Stimulated activated CD8-positive, alpha-beta memory T cell treated with anti-CD3 and anti-CD28 coated beads, Interleukin-7, amount 100 ng/mL, for 1 hour (primary cell): ENCODE results near the gene AKAP8L.
"Not testable (repeated sequence)": the region's sequence is repeated elsewhere in the genome, so short reads cannot be mapped to it uniquely, and the experiment has no call there.

Source experiments
- DNase-seq, 2 donors: peaks; one replicate each; pipeline ENCODE4 v3.0.0-alpha.2; 2020; ENCODE audit warnings: low read depth in 2 of 2

The AKAP8L gene

DNA sequence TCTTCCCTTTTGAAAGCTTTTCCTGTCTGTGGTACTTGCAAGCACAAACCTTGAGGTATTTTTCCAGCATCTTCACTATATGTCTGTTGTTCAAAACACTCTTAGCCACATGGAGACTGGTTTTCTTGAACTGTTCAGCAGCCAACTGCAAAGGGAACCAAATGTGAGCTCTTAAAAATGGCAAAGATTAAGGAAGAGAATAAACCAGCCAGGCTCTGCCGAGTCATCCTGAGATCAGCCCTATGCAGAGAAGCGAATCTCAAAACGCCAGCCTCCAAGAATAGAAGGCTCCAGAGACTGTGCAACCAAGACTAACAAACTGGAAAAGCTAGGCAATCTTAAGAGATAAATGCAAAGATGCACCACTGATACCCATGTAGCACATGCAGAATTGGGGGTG is 59.9 kb downstream of the AKAP8L start:
- no peak for DNase-seq

DNA sequence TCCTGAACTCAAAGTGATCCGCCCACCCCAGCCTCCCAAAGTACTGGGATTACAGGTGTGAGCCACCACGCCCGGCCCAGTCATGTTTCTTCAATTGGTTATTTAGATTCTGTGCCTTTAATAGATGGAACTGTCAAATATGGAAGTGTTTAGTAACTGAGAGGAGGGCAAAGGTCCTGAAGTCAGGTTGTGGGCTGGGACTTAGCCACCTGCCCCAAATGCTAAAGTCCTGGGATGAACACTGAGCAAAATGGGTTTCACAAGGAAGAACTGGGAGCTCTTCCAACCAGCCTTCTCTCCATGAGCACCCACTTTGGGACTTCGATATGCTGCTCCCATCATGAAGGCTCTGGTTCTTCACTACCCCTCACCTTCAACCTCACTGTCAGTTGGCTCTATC is 60.9 kb downstream of the AKAP8L start:
- no peak for DNase-seq

DNA sequence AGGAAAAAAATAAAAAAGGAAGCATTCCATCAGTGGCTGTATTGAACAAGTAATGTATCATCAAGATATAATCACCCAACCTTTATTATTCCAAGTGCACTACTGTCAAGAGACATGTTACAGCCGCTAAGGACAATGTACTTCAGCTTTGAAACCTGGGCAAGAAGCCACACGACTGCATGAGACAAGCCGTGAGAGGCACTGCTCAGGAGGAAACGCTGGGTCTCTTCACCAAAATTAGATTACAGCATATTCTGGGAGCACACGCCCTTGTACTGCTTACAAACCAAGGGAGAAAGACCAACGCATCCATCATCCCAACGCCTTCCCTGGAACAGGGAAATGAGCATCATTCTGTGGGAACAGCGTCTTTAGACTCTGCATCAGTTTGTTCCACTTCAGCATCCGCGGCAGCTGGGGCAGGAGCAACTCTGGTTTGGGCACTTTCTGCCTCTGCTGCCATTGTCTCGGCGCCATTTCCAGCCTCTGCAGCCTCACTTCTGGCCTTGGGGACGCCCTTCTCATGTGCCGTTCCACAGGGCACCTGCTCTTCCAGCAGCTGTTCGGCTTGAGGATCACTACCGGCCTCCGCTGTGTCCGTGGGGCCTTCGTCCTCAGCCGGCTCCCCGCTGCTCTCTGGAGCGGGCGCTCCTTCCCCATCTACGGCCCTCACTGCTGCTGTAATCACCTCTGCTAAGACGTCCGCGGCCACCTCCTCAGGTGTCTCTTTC is 64.1 kb downstream of the AKAP8L start:
- no peak for DNase-seq

DNA sequence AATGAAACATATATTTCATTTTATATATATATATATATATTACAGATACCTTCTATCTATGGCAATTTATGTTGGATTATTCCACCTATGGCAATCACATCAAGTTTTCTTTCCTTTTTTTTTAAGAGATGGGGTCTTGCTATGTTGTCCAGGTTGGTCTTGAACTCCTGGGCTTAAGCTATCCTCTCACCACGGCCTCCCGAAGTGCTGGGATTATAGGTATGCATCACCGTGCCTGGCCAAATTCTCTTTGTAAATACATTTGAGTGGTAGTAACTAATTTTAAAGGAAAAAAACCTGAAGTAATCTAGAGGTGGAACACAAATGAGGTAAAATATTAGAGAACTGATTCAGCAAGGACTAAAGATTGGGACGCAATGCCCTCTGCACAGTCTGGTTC is 64.9 kb downstream of the AKAP8L start:
- no peak for DNase-seq

DNA sequence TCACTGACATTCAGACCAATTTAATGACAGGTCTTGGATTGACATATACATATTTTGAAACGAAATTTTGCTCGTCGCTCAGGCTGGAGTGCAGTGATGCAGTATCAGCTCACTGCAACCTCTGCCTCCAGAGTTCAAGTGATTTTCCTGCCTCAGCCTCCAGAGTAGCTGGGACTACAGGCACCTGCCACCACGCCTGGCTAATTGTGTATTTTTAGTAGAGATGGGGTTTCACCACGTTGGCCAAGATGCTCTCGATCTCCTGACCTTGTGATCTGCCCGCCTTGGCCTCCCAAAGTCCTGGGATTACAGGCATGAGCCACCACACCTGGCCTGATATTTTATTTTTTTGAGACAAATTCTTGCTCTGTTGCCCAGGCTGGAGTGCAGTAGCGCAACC is 66.3 kb downstream of the AKAP8L start:
- not testable (repeated sequence) for DNase-seq

DNA sequence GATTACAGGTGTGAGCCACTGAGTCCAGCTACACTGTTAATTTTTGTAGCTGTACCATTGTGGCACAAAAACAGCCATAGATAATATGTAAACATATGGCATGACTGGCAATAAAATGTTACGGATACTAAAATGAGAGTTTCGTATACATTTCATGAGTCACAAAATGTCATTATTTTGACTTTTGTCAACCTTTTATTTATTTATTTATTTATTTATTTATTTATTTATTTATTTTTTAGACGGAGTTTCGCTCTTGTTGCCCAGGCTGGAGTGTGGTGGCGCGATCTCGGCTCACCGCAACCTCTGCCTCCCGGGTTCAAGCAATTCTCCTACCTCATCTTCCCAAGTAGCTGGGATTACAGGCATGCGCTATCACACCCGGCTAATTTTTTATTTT is 77.5 kb downstream of the AKAP8L start:
- not testable (repeated sequence) for DNase-seq

DNA sequence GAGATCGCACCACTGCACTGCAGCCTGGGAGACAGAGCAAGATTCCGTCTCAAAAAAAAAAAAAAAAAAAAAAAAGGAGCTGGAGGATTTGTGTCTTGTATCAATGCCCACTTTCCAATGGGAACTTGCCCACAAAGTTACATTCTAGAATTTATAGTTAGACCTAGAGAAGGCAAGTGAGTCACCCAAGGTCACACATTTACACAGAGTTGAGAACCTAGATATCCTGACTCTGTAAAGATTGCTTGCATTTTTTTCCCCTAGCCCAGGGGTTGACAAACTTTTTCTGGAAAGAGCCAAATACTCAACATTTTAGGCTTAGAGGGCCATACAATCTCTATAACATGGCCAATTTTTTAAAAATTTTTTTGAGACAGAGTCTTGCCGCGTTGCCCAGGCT is 78.7 kb downstream of the AKAP8L start:
- no peak for DNase-seq

DNA sequence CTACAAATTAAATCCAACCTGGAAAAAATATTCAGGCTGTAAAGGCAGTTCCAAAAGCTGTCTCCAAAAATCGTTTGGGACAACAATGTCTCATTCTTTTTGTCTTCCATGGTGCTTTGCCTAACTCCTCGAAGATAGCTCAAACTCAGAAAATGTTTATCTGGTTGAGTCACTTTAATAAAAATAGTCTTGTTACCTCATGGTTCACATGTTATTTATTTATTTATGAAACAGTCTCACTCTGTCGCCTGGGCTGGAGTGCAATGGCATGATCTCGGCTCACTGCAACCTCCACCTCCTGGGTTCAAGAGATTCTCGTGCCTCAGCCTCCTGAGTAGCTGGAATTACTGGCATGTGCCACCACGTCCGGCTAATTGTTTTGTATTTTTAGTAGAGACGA is 81.6 kb downstream of the AKAP8L start:
- DNase-seq: no peak

DNA sequence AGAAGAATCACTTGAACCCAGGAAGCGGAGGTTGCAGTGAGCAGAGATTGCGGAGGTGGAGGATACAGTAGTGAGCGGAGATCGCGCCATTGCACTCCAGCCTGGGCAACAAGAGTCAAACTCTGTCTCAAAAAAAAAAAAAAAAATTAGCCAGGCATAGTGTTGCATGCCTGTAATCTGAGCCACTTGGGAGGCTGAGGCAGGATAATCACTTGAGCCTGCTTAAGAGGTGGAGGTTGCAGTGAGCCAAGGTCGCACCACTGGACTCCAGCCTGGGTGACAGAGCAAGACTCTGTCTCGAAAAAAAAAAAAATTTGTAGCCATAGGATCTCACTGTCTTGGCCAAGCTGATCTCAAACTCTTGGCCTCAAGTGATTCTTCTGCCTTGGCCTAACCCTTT is 82.8 kb downstream of the AKAP8L start:
- not testable (repeated sequence) for DNase-seq

DNA sequence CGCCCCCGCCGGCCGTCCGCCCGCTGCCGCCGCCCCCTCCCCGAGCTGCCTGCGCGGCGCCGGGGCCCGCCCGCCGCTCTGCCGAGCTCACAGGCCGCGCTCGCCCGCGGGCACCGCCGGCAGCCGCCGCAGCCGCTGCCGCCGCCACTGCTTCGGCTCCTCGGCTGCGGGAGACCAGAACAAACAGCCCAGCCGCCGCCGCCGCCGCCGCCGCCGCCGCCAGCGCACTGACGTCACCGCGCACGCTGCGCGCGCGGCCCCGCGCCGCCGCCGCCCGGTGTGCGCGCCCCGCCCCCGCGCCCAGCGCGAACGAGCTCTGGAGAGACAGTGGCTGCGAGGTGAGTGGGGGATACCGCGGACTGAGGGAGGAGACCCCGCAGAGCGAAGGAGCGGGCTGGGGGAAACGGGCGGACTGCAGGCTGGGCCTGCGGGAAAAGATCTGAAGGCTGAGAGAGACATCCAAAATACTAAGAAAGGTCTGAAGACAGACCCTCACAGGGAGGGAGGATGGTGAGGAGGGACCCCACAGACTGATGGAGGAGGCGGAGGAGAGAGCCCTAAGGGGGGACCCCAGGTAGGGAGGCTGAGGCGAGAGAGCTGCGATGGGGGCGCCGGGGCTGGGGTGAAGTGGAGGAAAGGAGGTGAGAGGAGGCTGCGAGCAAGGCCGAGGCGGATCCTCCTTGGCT is 86.3 kb downstream of the AKAP8L start, which contains the start of gene BRD4:
Gene BRD4, minus strand, starts transcription at position 229 of the 686 bp plus-strand sequence. CDS start 59,440 bp downstream, outside the sequence.
- peak; percentile 54 to 59 for DNase-seq

DNA sequence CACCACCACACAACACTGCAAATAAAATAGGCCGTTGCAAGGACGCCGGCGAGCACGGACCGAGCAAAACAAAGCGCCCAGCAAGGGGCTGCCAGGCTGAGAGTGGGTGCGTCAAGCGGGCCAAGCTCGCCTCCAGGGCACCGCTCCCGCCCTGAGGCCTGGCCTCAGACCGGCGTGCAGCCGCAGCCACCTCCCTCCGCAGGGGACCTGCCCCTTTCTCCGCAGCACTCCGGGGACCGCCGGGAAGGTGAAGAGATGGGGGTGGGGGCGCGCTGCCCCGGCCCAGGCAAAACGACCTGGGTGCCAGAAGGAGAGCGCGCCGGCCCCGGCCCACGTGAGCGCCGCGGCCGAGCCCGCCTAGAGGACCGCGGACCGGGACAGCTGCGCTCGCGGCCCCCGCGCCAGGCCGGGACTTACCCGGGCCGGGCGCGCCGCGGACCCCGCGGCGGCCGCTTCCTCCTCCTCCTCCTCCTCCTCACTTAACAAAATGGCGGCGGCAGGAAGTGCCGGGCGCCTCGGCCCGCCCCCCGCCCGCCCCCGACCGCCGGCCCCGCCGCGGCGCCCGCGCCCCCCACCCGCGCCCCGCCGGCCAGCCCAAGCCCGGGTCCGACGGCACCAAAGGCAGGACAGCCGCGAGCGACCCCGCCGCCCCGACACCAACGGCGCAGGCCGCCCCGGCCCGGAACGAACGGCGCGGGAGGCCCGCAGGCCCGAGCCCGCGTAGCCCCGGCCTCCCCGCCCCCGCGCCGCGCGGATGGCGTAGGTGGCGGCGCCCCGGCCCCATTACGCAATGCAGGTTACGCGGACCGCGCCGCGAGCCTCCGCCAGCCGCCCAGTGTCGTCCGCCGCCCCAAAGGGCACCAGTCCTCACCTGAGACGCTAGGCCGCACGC is 87.1 kb downstream of the AKAP8L start:
- peak; percentile 14 to 23 for DNase-seq

DNA sequence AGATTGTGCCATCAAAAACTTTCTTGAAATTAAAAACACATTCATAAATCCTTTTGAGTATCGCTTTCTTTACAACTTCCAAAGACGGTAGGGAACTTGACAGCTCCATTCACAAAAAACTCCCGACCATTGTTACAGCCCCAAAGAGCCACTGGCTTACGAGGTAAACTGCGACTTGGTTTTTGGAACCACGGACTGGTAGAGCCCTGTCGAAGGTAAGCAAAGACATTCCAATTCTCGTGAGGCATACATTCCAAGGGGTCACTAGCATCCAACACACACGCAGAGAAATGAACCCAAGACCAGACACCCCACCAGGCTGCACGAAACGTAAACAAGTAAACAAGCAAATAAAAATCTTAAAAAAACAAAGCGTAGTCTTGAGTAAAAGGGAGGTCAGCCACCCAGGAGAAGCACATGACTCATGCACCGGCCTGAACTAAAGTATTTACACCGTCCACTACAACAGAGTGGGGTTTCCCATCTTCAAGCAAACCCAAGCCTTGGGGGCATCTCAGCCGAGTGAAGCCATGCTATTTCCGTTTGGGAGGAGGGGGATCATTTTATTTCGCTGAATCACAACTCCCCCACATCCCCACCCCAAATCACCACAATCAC is 87.9 kb downstream of the AKAP8L start:
- DNase-seq: no peak
